ENCODE data around the gene RCN2.
"Not testable (repeated sequence)": the region's sequence is repeated elsewhere in the genome, so short reads cannot be mapped to it uniquely, and the experiment has no call there.

RCN2 gene

GRCh38 chr15:76961268-76962011 lies 29.9 kb downstream of the RCN2 start:
- no peak for DNase-seq
- Histone ChIP-seq H3K9me3 (no peaks in the 10 kb centered on the region), H3K27me3 (no peaks in the 10 kb centered on the region), H3K4me1 (no peaks in the 10 kb centered on the region; the same call in 1 of the 2 replicates), H3K36me3 (no peaks in the 10 kb centered on the region), H3K4me3 (ENCODE audit: low read depth, low read length) (no peak overlapping the region)
- TF ChIP-seq CTCF (IDR thresholded peaks at IDR 0.05; ENCODE audit: low read depth, low read length): no peak

GRCh38 chr15:76962337-76963013 lies 30.9 kb downstream of the RCN2 start:
- no peak for TF ChIP-seq CTCF (IDR thresholded peaks at IDR 0.05; ENCODE audit: low read depth, low read length)
- no peaks in the 10 kb centered on the region for H3K36me3 ChIP-seq
- no peaks in the 10 kb centered on the region; the same call in 1 of the 2 replicates for H3K4me1 ChIP-seq
- no peaks in the 10 kb centered on the region for H3K9me3 ChIP-seq
- no peak overlapping the region for H3K4me3 ChIP-seq (ENCODE audit: low read depth, low read length)
- no peaks in the 10 kb centered on the region for H3K27me3 ChIP-seq
- DNase-seq: no peak

GRCh38 chr15:76963596-76963995 lies 32.0 kb downstream of the RCN2 start:
- Histone ChIP-seq H3K36me3 (no peaks in the 10 kb centered on the region), H3K27me3 (no peaks in the 10 kb centered on the region), H3K4me3 (ENCODE audit: low read depth, low read length) (no peak overlapping the region), H3K9me3 (no peaks in the 10 kb centered on the region), H3K4me1 (no peaks in the 10 kb centered on the region; the same call in 1 of the 2 replicates)
- no peak for DNase-seq
- TF ChIP-seq CTCF (IDR thresholded peaks at IDR 0.05; ENCODE audit: low read depth, low read length): no peak

- H3K9me3 ChIP-seq: no peaks in the 10 kb centered on the region
- no peak for TF ChIP-seq CTCF (IDR thresholded peaks at IDR 0.05; ENCODE audit: low read depth, low read length)
- DNase-seq: no peak
- no peaks in the 10 kb centered on the region for H3K36me3 ChIP-seq
- H3K4me3 ChIP-seq (ENCODE audit: low read depth, low read length): no peak overlapping the region
- H3K27me3 ChIP-seq: no peaks in the 10 kb centered on the region
- H3K4me1 ChIP-seq: no peaks in the 10 kb centered on the region; the same call in 1 of the 2 replicates
Measured at GRCh38 chr15:76964157-76964556, 32.6 kb downstream of the RCN2 start.

- H3K27me3 ChIP-seq; H3K9me3 ChIP-seq; H3K4me1 ChIP-seq; DNase-seq; H3K36me3 ChIP-seq; H3K4me3 ChIP-seq (ENCODE audit: low read depth, low read length): not testable (repeated sequence)
Measured at GRCh38 chr15:76966051-76966450, 34.5 kb downstream of the RCN2 start.

- Histone ChIP-seq H3K9me3 (no peaks in the 10 kb centered on the region), H3K4me1 (no peaks in the 10 kb centered on the region), H3K4me3 (ENCODE audit: low read depth, low read length) (no peak overlapping the region), H3K27me3 (no peaks in the 10 kb centered on the region), H3K36me3 (no peaks in the 10 kb centered on the region)
- TF ChIP-seq CTCF (IDR thresholded peaks at IDR 0.05; ENCODE audit: low read depth, low read length): no peak
- no peak for DNase-seq
Measured at GRCh38 chr15:76967067-76967466, 35.5 kb downstream of the RCN2 start.

Data from BE2C (cell line).